H1 (cell line): Measurements from ENCODE around the gene ST14.

Experiments used
- EP300 ChIP-seq, 2 experiments: IDR thresholded peaks; 1 replicate in 1 of 2; 2 replicates in 1 of 2; pipeline ENCODE4 v1.6.1; 2011 to 2012; ENCODE audit warnings: low read depth in 2 of 2, low read length in 2 of 2, mild to moderate bottlenecking in 2 of 2, borderline replicate concordance in 1 of 2, inconsistent platforms in 1 of 2, moderate library complexity in 1 of 2
- EZH2 ChIP-seq: fragments of 200-600 bp; sonication (generic); IDR thresholded peaks from 2 replicates; pipeline ENCODE4 v1.7.1; 2012; ENCODE audit warnings: low read depth, mild to moderate bottlenecking, moderate library complexity, low read length, inconsistent platforms; ENCODE audit not compliant: severe bottlenecking
- GABPA ChIP-seq: IDR thresholded peaks from 2 replicates; pipeline ENCODE4 v1.6.1; 2011; ENCODE audit warnings: mild to moderate bottlenecking, low read length, moderate library complexity, borderline replicate concordance; ENCODE audit not compliant: insufficient read depth
- HDAC6 ChIP-seq: IDR thresholded peaks from one replicate; pipeline ENCODE4 v1.7.1; 2012; ENCODE audit warnings: low read depth, mild to moderate bottlenecking, inconsistent platforms, low read length, moderate library complexity
- KDM4A ChIP-seq: IDR thresholded peaks from one replicate; pipeline ENCODE4 v1.7.1; 2012; ENCODE audit warnings: low read depth, mild to moderate bottlenecking, moderate library complexity, low read length, inconsistent platforms; ENCODE audit not compliant: severe bottlenecking
- POLR2A ChIP-seq, 2 experiments: IDR thresholded peaks; 1 replicate in 1 of 2; 2 replicates in 1 of 2; pipeline ENCODE4 v1.6.1; 2011; ENCODE audit warnings: low read depth in 2 of 2, low read length in 2 of 2, mild to moderate bottlenecking in 2 of 2; ENCODE audit errors: control extremely low read depth in 1 of 2
- SP1 ChIP-seq: IDR thresholded peaks from 2 replicates; pipeline ENCODE4 v1.6.1; 2011; ENCODE audit warnings: low read depth, low read length
- SP2 ChIP-seq: IDR thresholded peaks from 2 replicates; pipeline ENCODE4 v1.6.1; 2012; ENCODE audit warnings: mild to moderate bottlenecking, low read length, inconsistent platforms
- SRF ChIP-seq: IDR thresholded peaks from 2 replicates; pipeline ENCODE4 v1.6.1; 2011; ENCODE audit warnings: mild to moderate bottlenecking, low read depth, low read length, moderate library complexity
- TAF7 ChIP-seq: optimal IDR thresholded peaks from 2 replicates; pipeline ENCODE3; 2011; ENCODE audit warnings: low read depth, mild to moderate bottlenecking, inconsistent platforms, low read length, moderate library complexity, borderline replicate concordance
- TEAD4 ChIP-seq: IDR thresholded peaks from 2 replicates; pipeline ENCODE4 v1.6.1; 2012; ENCODE audit warnings: low read depth, low read length, inconsistent platforms, mixed read lengths
- ZNF274 ChIP-seq: IDR thresholded peaks from 2 replicates; pipeline ENCODE4 v1.7.0; 2012; ENCODE audit warnings: low read length, borderline replicate concordance; ENCODE audit errors: extremely low read depth
- TF ChIP-seq, protein P1 (sequence below), 3 experiments: IDR thresholded peaks; 1 replicate in 2 of 3; 2 replicates in 1 of 3; pipeline versions ENCODE4 v1.5.1 to v1.6.1; 2011; ENCODE audit warnings: low read length in 3 of 3, mild to moderate bottlenecking in 3 of 3, inconsistent platforms in 2 of 3, low read depth in 1 of 3, moderate library complexity in 1 of 3; ENCODE audit not compliant: insufficient read depth in 1 of 3; ENCODE audit errors: control extremely low read depth in 1 of 3
- TF ChIP-seq, protein P2 (sequence below): IDR thresholded peaks from 2 replicates; pipeline ENCODE4 v1.6.1; 2012; ENCODE audit warnings: inconsistent platforms

DNA sequence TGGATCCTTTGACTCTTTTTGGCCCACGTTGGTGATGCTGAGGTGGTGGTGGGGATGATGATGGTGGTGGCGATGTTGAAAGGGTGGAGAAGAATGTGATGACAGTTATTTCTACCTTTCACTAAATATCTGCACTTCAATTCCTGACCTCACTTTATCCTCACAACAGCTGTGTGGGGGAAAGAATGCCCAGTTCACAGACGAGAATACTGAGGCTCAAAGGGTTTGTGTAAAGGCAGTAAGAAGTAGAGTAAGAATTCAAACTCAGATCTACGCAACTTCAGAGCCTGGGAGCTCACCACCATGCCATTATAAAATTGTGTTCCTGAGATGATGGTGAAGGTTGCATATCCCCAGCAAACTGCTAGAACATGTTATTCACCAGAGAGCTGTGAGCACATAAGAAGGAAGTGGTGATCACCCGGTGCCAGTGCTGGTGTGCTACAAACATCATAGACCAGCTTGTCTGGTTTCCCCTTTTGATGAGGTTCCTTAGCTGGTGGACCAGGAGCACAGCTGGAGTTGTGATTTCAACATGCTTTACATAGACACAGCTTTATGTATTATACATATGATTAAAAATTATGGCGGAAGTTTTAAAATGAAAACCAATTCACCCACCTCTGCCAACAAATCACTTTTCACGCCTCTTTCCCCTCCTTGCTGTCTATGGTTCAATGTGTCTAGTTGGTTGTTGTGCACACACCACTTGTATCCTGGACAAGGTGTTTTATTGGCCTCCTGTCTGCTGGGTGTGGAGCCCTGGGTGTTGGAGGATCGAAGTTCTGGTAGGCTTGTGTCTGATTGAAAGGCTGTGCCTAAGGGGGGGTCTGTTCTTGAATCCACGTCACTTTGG lies 6.2 kb downstream of the ST14 start:
- TF ChIP-seq SP1, result no peak
- TF ChIP-seq, protein P1, sequence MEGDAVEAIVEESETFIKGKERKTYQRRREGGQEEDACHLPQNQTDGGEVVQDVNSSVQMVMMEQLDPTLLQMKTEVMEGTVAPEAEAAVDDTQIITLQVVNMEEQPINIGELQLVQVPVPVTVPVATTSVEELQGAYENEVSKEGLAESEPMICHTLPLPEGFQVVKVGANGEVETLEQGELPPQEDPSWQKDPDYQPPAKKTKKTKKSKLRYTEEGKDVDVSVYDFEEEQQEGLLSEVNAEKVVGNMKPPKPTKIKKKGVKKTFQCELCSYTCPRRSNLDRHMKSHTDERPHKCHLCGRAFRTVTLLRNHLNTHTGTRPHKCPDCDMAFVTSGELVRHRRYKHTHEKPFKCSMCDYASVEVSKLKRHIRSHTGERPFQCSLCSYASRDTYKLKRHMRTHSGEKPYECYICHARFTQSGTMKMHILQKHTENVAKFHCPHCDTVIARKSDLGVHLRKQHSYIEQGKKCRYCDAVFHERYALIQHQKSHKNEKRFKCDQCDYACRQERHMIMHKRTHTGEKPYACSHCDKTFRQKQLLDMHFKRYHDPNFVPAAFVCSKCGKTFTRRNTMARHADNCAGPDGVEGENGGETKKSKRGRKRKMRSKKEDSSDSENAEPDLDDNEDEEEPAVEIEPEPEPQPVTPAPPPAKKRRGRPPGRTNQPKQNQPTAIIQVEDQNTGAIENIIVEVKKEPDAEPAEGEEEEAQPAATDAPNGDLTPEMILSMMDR (IDR thresholded peaks at IDR 0.05; ENCODE audit: control extremely low read depth in 1 of 3, insufficient read depth in 1 of 3, low read depth in 1 of 3, low read length in 3 of 3), result no peak
- no peak for TF ChIP-seq EZH2
- no peak for TF ChIP-seq TAF7
- no peak for TF ChIP-seq HDAC6
- no peak for TF ChIP-seq ZNF274
- TF ChIP-seq GABPA, result no peak
- TF ChIP-seq KDM4A, result no peak
- no peak for TF ChIP-seq TEAD4
- TF ChIP-seq SP2, result no peak
- TF ChIP-seq, protein P2, sequence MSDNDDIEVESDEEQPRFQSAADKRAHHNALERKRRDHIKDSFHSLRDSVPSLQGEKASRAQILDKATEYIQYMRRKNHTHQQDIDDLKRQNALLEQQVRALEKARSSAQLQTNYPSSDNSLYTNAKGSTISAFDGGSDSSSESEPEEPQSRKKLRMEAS, result no peak
- no peak for TF ChIP-seq EP300 (IDR thresholded peaks at IDR 0.05; ENCODE audit: borderline replicate concordance in 1 of 2, low read depth in 2 of 2, low read length in 2 of 2)
- no peak for TF ChIP-seq SRF
- no peak for TF ChIP-seq POLR2A (IDR thresholded peaks at IDR 0.05; ENCODE audit: control extremely low read depth in 1 of 2, low read depth in 2 of 2, low read length in 2 of 2)
